ENCODE data around the gene LHX3. TPM values are rescaled to one million over a fixed set of nuclear protein-coding genes. Genes with fewer than 3 reads are reported as not detected.
A peak's percentile ranks its signal among the peaks of the same experiment; 100 is the strongest.

Gene LHX3
- total RNA-seq, 4 donors from 2014 or later = not detected

DNA sequence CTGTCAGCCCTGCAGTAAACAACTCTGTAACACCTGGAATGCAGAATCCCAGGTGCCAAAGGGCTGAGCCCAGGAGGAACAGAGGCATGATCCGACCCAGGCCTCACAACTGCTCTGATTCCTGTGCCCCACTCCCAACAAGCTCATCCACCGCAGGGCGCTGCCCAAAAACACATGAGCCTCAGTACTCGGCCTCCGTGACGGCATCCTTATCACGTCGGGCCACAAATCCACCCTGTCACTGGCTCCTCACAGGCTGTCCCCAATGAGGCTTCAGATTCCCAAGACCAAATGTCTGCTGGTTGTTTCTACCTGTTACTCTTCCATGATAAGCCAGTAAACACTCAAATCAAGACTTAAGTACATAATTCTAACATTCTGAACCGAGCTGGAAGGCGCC lies 25.4 kb upstream of the LHX3 start:
- 93 to 94% methylated on average over 7 to 10 of the region's 10 CpGs for WGBS, 2 donors
- Histone ChIP-seq H3K27ac (no peak overlapping the region), H3K9me3 (no peaks in the 10 kb centered on the region), H3K4me1 (peaks cover 3 to 29% (median 6%) of the 10 kb centered on the region in 3 donors), H3K4me3 (no peak overlapping the region), H3K27me3 (no peaks in the 10 kb centered on the region), H3K36me3 (peaks cover 0 to 16% (median 3%) of the 10 kb centered on the region in 3 donors)
- TF ChIP-seq CTCF (IDR thresholded peaks at IDR 0.05) (no peak), POLR2A (IDR thresholded peaks at IDR 0.05) (no peak)
- DNase-seq = no peak
- intact Hi-C loops (cut with DNase I) = loop anchor here (10.0 kb wide), 1 partner anchor 474 kb away; no protein-coding TSS in a partner anchor

DNA sequence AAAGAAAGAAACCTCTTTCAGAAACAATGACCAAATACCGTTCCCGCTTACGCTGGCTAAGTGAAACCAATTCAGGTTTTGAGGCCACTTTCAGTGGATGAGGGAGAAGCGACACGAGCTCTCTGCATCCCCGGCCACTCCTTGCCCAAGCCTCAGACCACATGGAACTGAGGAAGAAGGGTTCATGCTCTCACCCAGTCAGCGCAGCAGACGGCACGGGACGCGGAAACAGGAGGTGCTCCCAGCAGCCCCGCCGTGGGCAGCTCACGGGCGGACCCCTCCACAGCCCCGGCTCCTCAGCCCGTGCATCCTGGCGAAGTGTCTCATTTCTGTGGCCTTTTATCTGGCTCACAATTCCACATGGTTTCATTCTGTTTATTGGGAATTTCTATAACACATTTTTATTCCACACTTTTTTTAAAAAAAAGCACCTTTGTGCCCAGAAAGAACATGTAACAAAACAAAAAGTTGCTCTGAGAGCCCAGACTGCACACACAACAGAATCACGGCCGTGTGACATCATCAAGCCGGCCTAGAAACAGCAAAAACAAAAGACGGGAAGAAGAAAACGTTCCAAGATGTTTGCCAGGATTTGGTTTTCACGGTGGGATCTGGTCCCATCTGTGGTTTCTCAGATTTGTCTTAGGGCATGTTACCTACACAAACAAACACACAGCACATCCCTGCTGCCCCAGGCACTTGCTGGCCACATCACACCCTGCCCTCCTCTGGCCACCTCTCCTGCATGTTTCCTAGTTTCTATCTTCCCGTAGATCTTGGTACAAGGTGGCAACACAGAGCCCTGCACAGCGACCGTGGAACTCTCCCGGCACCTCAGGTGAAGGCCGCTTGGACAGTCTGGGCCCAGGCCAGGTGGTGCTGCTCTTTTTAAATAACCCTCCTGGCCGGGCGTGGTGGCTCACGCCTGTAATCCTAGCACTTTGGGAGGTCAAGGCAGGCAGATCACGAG lies 24.5 kb upstream of the LHX3 start:
- no peak for TF ChIP-seq POLR2A (IDR thresholded peaks at IDR 0.05)
- no peak for TF ChIP-seq CTCF (IDR thresholded peaks at IDR 0.05)
- intact Hi-C loops (cut with DNase I) = loop anchor here (10.0 kb wide), 1 partner anchor 475 kb away; no protein-coding TSS in a partner anchor
- Histone ChIP-seq H3K27ac (no peak overlapping the region), H3K4me1 (peaks cover 3 to 30% (median 6%) of the 10 kb centered on the region in 3 donors), H3K4me3 (no peak overlapping the region), H3K9me3 (no peaks in the 10 kb centered on the region), H3K27me3 (no peaks in the 10 kb centered on the region), H3K36me3 (peaks cover 0 to 15% (median 0%) of the 10 kb centered on the region in 3 donors)
- 81 to 84% methylated on average over 26 to 27 of the region's 33 CpGs for WGBS, 2 donors
- DNase-seq = no peak

GRCh38 chr9:136228107-136228875 lies 23.4 kb upstream of the LHX3 start:
- peak overlapping the region in 1 of 4 donors; percentile 35 for H3K27ac ChIP-seq
- no peak overlapping the region for H3K4me3 ChIP-seq
- H3K4me1 ChIP-seq = peaks cover 3 to 30% (median 6%) of the 10 kb centered on the region in 3 donors
- H3K27me3 ChIP-seq = no peaks in the 10 kb centered on the region
- H3K36me3 ChIP-seq = peaks cover 0 to 24% (median 0%) of the 10 kb centered on the region in 3 donors
- H3K9me3 ChIP-seq = no peaks in the 10 kb centered on the region
- intact Hi-C loops (cut with DNase I) = no loop called here
- no peak for TF ChIP-seq CTCF (IDR thresholded peaks at IDR 0.05)
- DNase-seq = no peak
- 46 to 82% methylated on average over 5 to 13 of the region's 18 CpGs for WGBS, 2 donors

GRCh38 chr9:136226680-136227407 lies 21.9 kb upstream of the LHX3 start:
- WGBS, 2 donors = 80 to 87% methylated on average over 14 to 29 of the region's 30 CpGs
- no peak for TF ChIP-seq POLR2A (IDR thresholded peaks at IDR 0.05)
- TF ChIP-seq CTCF (IDR thresholded peaks at IDR 0.05) = no peak
- Histone ChIP-seq H3K36me3 (peaks cover 0 to 39% (median 6%) of the 10 kb centered on the region in 3 donors), H3K9me3 (no peaks in the 10 kb centered on the region), H3K4me3 (no peak overlapping the region), H3K27ac (no peak overlapping the region), H3K27me3 (peaks cover 0 to 10% (median 0%) of the 10 kb centered on the region in 4 donors), H3K4me1 (peaks cover 3 to 30% (median 6%) of the 10 kb centered on the region in 3 donors)
- no peak for DNase-seq
- intact Hi-C loops (cut with DNase I) = no loop called here
